Measurements from ENCODE around the gene DUOX1. TPM values are rescaled to one million over a fixed set of nuclear protein-coding genes. Genes with fewer than 3 reads are reported as not detected.

Gene DUOX1
- total RNA-seq, 1 experiment from 2014 or later, result 19.6 TPM

DNA sequence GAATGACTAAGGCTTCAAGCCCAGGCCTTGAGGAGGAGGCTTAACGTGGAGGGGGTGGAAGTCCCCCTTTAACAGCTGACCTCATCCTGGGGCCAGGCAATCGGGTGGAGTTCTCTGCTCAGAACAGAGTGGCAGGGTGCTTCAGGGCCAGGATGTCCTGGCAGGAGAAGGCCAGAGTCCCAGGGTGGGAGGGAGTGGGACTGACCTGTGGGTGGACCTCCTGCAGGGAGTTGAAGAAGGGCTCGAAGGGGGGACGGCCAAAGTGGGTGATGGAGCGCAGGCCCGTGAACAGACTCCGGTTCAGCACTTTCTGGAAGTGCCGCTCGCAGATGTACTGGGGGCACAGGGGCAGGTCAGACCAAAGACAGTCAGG lies 35.5 kb upstream of the DUOX1 start (continued):
- TF ChIP-seq, protein P1, sequence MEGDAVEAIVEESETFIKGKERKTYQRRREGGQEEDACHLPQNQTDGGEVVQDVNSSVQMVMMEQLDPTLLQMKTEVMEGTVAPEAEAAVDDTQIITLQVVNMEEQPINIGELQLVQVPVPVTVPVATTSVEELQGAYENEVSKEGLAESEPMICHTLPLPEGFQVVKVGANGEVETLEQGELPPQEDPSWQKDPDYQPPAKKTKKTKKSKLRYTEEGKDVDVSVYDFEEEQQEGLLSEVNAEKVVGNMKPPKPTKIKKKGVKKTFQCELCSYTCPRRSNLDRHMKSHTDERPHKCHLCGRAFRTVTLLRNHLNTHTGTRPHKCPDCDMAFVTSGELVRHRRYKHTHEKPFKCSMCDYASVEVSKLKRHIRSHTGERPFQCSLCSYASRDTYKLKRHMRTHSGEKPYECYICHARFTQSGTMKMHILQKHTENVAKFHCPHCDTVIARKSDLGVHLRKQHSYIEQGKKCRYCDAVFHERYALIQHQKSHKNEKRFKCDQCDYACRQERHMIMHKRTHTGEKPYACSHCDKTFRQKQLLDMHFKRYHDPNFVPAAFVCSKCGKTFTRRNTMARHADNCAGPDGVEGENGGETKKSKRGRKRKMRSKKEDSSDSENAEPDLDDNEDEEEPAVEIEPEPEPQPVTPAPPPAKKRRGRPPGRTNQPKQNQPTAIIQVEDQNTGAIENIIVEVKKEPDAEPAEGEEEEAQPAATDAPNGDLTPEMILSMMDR (IDR thresholded peaks at IDR 0.05 in 2 of 3, conservative IDR thresholded peaks at IDR 0.05 in 1 of 3; ENCODE audit: borderline replicate concordance in 1 of 3, insufficient read depth in 1 of 3, low read depth in 2 of 3, low read length in 2 of 3), result no peak

DNA sequence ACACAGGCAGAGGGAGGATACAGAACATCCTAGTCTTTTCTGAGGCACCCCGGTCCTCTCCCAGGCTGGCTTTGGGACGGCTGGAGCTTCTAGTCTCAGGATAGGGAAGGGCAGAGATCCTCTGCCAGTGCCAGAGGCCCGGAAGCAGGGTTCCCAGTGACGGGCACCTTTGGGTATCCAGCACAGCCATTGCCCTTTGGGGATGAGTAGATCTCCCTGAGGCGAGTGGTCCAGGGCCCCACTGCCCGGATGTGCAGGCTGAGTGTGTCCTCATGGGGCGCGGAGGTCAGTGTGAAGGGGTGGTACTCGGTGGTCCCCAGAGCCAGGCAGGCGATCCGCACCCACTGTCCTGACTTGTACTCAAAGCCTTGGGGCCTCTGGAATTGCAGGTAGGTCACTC lies 34.1 kb upstream of the DUOX1 start:
- Histone ChIP-seq H3K4me3 (replicated peaks in 1 of 2; ENCODE audit: low read depth in 1 of 2, low read length in 2 of 2) (no peak overlapping the region), H3K9me3 (ENCODE audit: control insufficient read depth in 1 of 2, insufficient read depth in 1 of 2, low read depth in 1 of 2, low read length in 2 of 2) (no peaks in the 10 kb centered on the region)

DNA sequence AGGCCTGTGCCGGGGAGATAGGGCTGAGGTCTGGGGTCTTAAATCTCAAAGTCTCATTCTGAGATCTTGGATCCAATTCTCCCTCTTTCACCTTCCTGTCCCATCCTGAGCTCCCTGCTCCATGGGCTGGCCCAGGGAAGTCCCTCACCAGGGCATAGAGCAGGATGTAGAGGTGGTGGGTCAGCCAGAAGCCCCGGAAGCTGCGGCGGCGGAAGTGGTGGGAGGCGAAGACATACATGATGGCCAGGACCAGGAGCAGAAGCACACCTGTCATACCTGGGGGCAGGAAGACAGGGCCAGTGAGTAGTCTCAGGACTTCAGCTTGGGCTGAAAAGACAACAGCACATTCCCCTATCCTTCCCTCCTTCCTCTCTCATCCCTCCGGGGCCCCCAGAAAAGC lies 32.3 kb upstream of the DUOX1 start:
- Histone ChIP-seq H3K36me3 (ENCODE audit: control insufficient read depth in 1 of 2, insufficient read depth in 2 of 2, low read length in 2 of 2) (no peaks in the 10 kb centered on the region), H3K27ac (ENCODE audit: low read depth, low read length) (no peak overlapping the region), H4K20me1 (ENCODE audit: insufficient read depth) (no peaks in the 10 kb centered on the region), H2AFZ (ENCODE audit: low read depth, low read length, poor library complexity, severe bottlenecking) (no peak overlapping the region), H3K4me2 (ENCODE audit: low read length) (no peak overlapping the region), H3K4me3 (replicated peaks in 1 of 2; ENCODE audit: low read depth in 1 of 2, low read length in 2 of 2) (no peak overlapping the region), H3K79me2 (ENCODE audit: insufficient read depth, low read length) (no peaks in the 10 kb centered on the region), H3K9me3 (ENCODE audit: control insufficient read depth in 1 of 2, insufficient read depth in 1 of 2, low read depth in 1 of 2, low read length in 2 of 2) (no peaks in the 10 kb centered on the region), H3K27me3 (ENCODE audit: insufficient read depth, low read length) (0 out of 2 replicates have a peak, but pooled peaks cover 7% of the 10 kb centered on the region), H3K9ac (ENCODE audit: low read length) (no peak overlapping the region), H3K4me1 (ENCODE audit: control insufficient read depth in 1 of 2, insufficient read depth in 2 of 2, low read length in 2 of 2) (no peaks in the 10 kb centered on the region), H3K9me2 (ENCODE audit: insufficient read depth) (no peaks in the 10 kb centered on the region)
- DNase-seq (ENCODE audit: low read depth, low spot score) (no peak), ATAC-seq (no peak)
- intact Hi-C loops (cut with micrococcal nuclease), result no loop called here
- POLR2A ChIA-PET, result no interaction called here
- no TSS peak for BruUV-seq (replicated peaks)
- RAD21 ChIA-PET (ENCODE audit: low non-redundant PET in 1 of 2, low total read pairs in 2 of 2, uncharacterized antibody in 2 of 2, unreplicated experiment in 2 of 2), result no interaction called here
- CTCF ChIA-PET, result interaction anchor here (1.9 kb wide), 1 partner anchor 21 kb away, joined by 9 read pairs; no protein-coding TSS in a partner anchor
- TF ChIP-seq POLR2AphosphoS5 (IDR thresholded peaks at IDR 0.05; ENCODE audit: low read depth, low read length) (no peak), CEBPB (IDR thresholded peaks at IDR 0.05; ENCODE audit: low read depth) (no peak), ZFX (IDR thresholded peaks at IDR 0.05) (no peak), SRF (IDR thresholded peaks at IDR 0.05; ENCODE audit: low read depth) (no peak), POLR2A (IDR thresholded peaks at IDR 0.05; ENCODE audit: borderline replicate concordance, extremely low read depth, insufficient read depth, insufficient read length) (no peak), RAD21 (IDR thresholded peaks at IDR 0.05; ENCODE audit: low read depth) (no peak), TCF7L2 (IDR thresholded peaks at IDR 0.05; ENCODE audit: borderline replicate concordance, extremely low read depth, insufficient read depth, insufficient read length) (no peak), SP1 (IDR thresholded peaks at IDR 0.05; ENCODE audit: low read depth) (no peak)
- TF ChIP-seq, protein P2, sequence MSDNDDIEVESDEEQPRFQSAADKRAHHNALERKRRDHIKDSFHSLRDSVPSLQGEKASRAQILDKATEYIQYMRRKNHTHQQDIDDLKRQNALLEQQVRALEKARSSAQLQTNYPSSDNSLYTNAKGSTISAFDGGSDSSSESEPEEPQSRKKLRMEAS (IDR thresholded peaks at IDR 0.05), result no peak
- TF ChIP-seq, protein P3, sequence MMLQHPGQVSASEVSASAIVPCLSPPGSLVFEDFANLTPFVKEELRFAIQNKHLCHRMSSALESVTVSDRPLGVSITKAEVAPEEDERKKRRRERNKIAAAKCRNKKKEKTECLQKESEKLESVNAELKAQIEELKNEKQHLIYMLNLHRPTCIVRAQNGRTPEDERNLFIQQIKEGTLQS (IDR thresholded peaks at IDR 0.05), result no peak
- TF ChIP-seq, protein P4, sequence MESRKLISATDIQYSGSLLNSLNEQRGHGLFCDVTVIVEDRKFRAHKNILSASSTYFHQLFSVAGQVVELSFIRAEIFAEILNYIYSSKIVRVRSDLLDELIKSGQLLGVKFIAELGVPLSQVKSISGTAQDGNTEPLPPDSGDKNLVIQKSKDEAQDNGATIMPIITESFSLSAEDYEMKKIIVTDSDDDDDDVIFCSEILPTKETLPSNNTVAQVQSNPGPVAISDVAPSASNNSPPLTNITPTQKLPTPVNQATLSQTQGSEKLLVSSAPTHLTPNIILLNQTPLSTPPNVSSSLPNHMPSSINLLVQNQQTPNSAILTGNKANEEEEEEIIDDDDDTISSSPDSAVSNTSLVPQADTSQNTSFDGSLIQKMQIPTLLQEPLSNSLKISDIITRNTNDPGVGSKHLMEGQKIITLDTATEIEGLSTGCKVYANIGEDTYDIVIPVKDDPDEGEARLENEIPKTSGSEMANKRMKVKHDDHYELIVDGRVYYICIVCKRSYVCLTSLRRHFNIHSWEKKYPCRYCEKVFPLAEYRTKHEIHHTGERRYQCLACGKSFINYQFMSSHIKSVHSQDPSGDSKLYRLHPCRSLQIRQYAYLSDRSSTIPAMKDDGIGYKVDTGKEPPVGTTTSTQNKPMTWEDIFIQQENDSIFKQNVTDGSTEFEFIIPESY (IDR thresholded peaks at IDR 0.05; ENCODE audit: extremely low read depth, insufficient replicate concordance, low read length), result no peak

More for the DNA sequence above, 34.1 kb upstream of the DUOX1 start:
- H3K9me2 ChIP-seq (ENCODE audit: insufficient read depth), result no peaks in the 10 kb centered on the region
- no peak overlapping the region for H2AFZ ChIP-seq (ENCODE audit: low read depth, low read length, poor library complexity, severe bottlenecking)
- DNase-seq (ENCODE audit: low read depth, low spot score), result no peak
- H3K27ac ChIP-seq (ENCODE audit: low read depth, low read length), result no peak overlapping the region
- ChIA-PET RAD21 (ENCODE audit: low non-redundant PET in 1 of 2, low total read pairs in 2 of 2, uncharacterized antibody in 2 of 2, unreplicated experiment in 2 of 2) (no interaction called here), CTCF (no interaction called here), POLR2A (no interaction called here)
- H3K27me3 ChIP-seq (ENCODE audit: insufficient read depth, low read length), result peaks cover 7% of the 10 kb centered on the region; the same call in 1 of the 2 replicates
- H3K36me3 ChIP-seq (ENCODE audit: control insufficient read depth in 1 of 2, insufficient read depth in 2 of 2, low read length in 2 of 2), result no peaks in the 10 kb centered on the region
- H3K4me2 ChIP-seq (ENCODE audit: low read length), result no peak overlapping the region
- H3K79me2 ChIP-seq (ENCODE audit: insufficient read depth, low read length), result no peaks in the 10 kb centered on the region
- ATAC-seq, result no peak
- no peaks in the 10 kb centered on the region for H3K4me1 ChIP-seq (ENCODE audit: control insufficient read depth in 1 of 2, insufficient read depth in 2 of 2, low read length in 2 of 2)
- no peak overlapping the region for H3K9ac ChIP-seq (ENCODE audit: low read length)
- intact Hi-C loops (cut with micrococcal nuclease), result no loop called here
- H4K20me1 ChIP-seq (ENCODE audit: insufficient read depth), result no peaks in the 10 kb centered on the region
- TF ChIP-seq ZNF274 (IDR thresholded peaks at IDR 0.05; ENCODE audit: low read depth, low read length) (no peak), FOSL1 (IDR thresholded peaks at IDR 0.05; ENCODE audit: low read depth) (no peak)
- BruUV-seq (replicated peaks), result no TSS peak

Data from HCT116 (cell line).